ENCODE results near the gene PFKL. TPM values are rescaled to one million over a fixed set of nuclear protein-coding genes. Genes with fewer than 3 reads are reported as not detected.

PFKL gene
- total and polyA plus RNA-seq, 11 donors, result 34.0 to 85.1 (median 46.1) TPM

DNA sequence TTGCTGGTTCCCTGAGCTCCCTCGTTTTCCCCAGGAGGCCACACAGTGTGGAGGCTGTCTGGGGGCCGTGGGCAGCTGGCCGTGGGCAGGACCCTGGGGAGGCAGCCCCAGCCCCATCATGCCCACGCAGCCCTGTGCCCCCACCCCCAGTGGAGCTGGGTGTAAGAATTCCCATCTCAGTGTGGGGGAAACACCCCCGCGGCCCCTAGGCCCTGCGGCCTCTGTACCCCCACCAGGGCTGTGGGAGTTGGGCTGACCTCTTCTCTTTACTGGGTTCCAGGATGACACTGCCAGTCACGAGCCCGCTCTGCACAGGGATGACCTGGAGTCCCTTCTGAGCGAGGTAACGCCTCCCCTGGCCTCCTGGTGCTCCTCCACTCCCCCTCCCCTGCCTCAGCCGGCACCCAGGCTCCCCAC is 3.7 kb upstream of the PFKL start:
- no peaks in the 10 kb centered on the region for H3K36me3 ChIP-seq
- ATAC-seq (no peak), DNase-seq (no peak)
- intact Hi-C loops (cut with DNase I), result loop anchor here in 1 of 10 donors (5.0 kb wide), 2 partner anchors 186 to 284 kb away; partner anchors contain the start of gene TRAPPC10
- peaks cover 9 to 38% (median 31%) of the 10 kb centered on the region in 12 donors for H3K4me1 ChIP-seq
- H3K9me3 ChIP-seq, result no peaks in the 10 kb centered on the region
- no peak overlapping the region for H3K27ac ChIP-seq
- H3K4me3 ChIP-seq, result no peak overlapping the region
- H3K27me3 ChIP-seq, result no peaks in the 10 kb centered on the region
- WGBS, 4 donors, result 86 to 93% (median 89%) methylated on average over 9 to 12 of the region's 12 CpGs
- TF ChIP-seq, protein P1, sequence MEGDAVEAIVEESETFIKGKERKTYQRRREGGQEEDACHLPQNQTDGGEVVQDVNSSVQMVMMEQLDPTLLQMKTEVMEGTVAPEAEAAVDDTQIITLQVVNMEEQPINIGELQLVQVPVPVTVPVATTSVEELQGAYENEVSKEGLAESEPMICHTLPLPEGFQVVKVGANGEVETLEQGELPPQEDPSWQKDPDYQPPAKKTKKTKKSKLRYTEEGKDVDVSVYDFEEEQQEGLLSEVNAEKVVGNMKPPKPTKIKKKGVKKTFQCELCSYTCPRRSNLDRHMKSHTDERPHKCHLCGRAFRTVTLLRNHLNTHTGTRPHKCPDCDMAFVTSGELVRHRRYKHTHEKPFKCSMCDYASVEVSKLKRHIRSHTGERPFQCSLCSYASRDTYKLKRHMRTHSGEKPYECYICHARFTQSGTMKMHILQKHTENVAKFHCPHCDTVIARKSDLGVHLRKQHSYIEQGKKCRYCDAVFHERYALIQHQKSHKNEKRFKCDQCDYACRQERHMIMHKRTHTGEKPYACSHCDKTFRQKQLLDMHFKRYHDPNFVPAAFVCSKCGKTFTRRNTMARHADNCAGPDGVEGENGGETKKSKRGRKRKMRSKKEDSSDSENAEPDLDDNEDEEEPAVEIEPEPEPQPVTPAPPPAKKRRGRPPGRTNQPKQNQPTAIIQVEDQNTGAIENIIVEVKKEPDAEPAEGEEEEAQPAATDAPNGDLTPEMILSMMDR (IDR thresholded peaks at IDR 0.05), result no peak
- no peak for TF ChIP-seq POLR2A (IDR thresholded peaks at IDR 0.05)

DNA sequence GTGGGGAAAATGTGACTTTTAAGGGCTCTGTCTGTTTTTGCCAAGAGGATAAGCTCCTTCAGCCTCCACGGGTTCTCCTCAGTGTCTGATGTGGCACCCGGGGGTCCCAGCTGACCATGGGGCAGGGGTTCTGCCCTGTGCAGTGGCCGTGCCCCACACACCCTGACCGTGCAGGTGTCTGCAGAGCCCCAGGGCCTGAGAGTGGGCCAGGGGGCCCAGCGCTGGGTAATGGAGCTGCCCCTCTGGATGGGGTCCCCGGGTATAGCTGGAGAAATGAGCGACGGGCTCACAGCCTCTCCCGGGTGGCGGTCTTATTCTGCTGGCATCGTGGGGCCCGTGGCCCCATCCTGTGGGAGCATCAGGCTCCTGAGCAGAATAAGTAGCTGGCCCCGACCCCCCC is 2.9 kb upstream of the PFKL start:
- no peak for ATAC-seq
- no peak for DNase-seq
- no peaks in the 10 kb centered on the region for H3K36me3 ChIP-seq
- WGBS, 4 donors, result 61 to 91% (median 84%) methylated on average over 2 to 13 of the region's 13 CpGs
- no peak overlapping the region for H3K27ac ChIP-seq
- TF ChIP-seq, protein P1 (IDR thresholded peaks at IDR 0.05), result no peak
- TF ChIP-seq POLR2A (IDR thresholded peaks at IDR 0.05), result no peak
- peaks cover 9 to 46% (median 39%) of the 10 kb centered on the region in 12 donors for H3K4me1 ChIP-seq
- no peak overlapping the region for H3K4me3 ChIP-seq
- no peaks in the 10 kb centered on the region for H3K27me3 ChIP-seq
- intact Hi-C loops (cut with DNase I), result loop anchor here in 1 of 10 donors (5.0 kb wide), 2 partner anchors 185 to 285 kb away; partner anchors contain the start of gene TRAPPC10
- H3K9me3 ChIP-seq, result no peaks in the 10 kb centered on the region

DNA sequence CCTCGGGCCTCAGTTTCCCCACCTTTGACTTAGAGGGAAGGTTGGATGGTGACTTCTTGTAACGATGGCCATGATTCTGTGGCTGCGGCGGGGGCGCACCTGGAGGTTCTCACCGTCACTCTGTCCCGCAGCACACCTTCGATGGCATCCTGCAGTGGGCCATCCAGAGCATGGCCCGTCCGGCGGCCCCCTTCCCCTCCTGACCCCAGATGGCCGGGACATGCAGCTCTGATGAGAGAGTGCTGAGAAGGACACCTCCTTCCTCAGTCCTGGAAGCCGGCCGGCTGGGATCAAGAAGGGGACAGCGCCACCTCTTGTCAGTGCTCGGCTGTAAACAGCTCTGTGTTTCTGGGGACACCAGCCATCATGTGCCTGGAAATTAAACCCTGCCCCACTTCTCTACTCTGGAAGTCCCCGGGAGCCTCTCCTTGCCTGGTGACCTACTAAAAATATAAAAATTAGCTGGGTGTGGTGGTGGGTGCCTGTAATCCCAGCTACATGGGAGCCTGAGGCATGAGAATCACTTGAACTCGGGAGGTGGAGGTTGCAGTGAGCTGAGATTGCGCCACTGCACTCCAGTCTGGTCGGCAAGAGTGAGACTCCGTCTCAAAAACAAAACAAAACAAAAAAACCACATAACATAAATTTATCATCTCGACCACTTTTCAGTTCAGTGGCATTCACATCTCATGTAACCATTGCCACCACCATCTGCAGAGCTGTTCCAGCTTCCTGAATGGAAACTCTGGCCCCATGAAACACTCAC is 2.1 kb upstream of the PFKL start:
- Histone ChIP-seq H3K27me3 (no peaks in the 10 kb centered on the region), H3K9me3 (no peaks in the 10 kb centered on the region), H3K4me3 (peak overlapping the region in 1 of 12 donors; percentile 15), H3K4me1 (peaks cover 9 to 54% (median 46%) of the 10 kb centered on the region in 12 donors), H3K36me3 (no peaks in the 10 kb centered on the region), H3K27ac (peak overlapping the region in 2 of 12 donors; percentile 17 to 44)
- DNase-seq (peak; percentile 86 to 91 (median 87)), ATAC-seq (peak; percentile 57 to 77 (median 66))
- TF ChIP-seq, protein P1 (IDR thresholded peaks at IDR 0.05), result peak; percentile 62 to 88 (median 80)
- no peak for TF ChIP-seq POLR2A (IDR thresholded peaks at IDR 0.05)
- WGBS, 4 donors, result 27 to 39% (median 28%) methylated on average over 14 to 22 of the region's 22 CpGs
- intact Hi-C loops (cut with DNase I), result loop anchor here in 1 of 10 donors (5.0 kb wide), 2 partner anchors 185 to 285 kb away; partner anchors contain the start of gene TRAPPC10

DNA sequence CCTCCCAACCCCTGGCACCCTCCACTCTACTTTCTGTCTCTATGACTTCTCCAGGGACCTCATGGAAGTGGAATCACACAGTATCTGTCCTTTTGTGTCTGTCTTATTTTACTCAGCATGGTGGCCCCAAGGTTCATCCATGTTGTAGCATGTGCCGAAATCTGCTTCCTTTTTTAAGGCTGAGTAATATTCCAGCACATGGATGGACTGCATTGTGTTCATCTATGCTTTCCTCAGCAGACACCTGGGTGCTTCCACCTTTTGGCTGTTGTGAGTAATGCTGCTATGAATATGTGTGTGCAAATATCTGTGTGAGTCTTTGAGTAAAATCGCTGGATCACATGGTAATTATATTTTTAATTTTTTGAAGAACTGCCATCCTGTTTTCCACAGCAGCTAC is 1.6 kb upstream of the PFKL start:
- H3K27me3 ChIP-seq, result no peaks in the 10 kb centered on the region
- TF ChIP-seq, protein P1 (IDR thresholded peaks at IDR 0.05), result peak in 2 of 12 donors; percentile 11 to 13
- TF ChIP-seq POLR2A (IDR thresholded peaks at IDR 0.05), result no peak
- DNase-seq (no peak), ATAC-seq (no peak)
- H3K27ac ChIP-seq, result peak overlapping the region in 1 of 12 donors; percentile 44
- no peak overlapping the region for H3K4me3 ChIP-seq
- H3K36me3 ChIP-seq, result peaks cover 0 to under 1% (median 0%) of the 10 kb centered on the region in 9 donors
- intact Hi-C loops (cut with DNase I), result loop anchor here in 1 of 10 donors (5.0 kb wide), 2 partner anchors 184 to 286 kb away; partner anchors contain the start of gene TRAPPC10
- H3K9me3 ChIP-seq, result no peaks in the 10 kb centered on the region
- H3K4me1 ChIP-seq, result peaks cover 9 to 60% (median 52%) of the 10 kb centered on the region in 12 donors
- 88 to 96% (median 90%) methylated on average over 2 of the region's 2 CpGs for WGBS, 4 donors
